H9 (cell line): ENCODE measurements around the gene AGTRAP. TPM values are rescaled to one million over a fixed set of nuclear protein-coding genes. Genes with fewer than 3 reads are reported as not detected.

Experiments
- DNase-seq: peaks from one replicate; pipeline ENCODE4 v3.0.0-alpha.2; 2017
- H2AFZ ChIP-seq: one replicate; pipeline ENCODE4 v1.6.1; 2013; ENCODE audit warnings: mild to moderate bottlenecking, low read length, control low read depth, moderate library complexity
- H2AK5ac ChIP-seq: 2 replicates; pipeline ENCODE4 v1.6.1; 2013; ENCODE audit warnings: low read length, control low read depth, mixed read lengths; ENCODE audit not compliant: insufficient read length
- H2BK120ac ChIP-seq: one replicate; pipeline ENCODE4 v1.6.1; 2013; ENCODE audit warnings: low read depth, mild to moderate bottlenecking, low read length, control low read depth, inconsistent platforms; ENCODE audit not compliant: poor library complexity, severe bottlenecking
- H2BK12ac ChIP-seq: 2 replicates; pipeline ENCODE4 v1.6.1; 2013; ENCODE audit warnings: low read length, control low read depth, mixed read lengths, low read depth; ENCODE audit not compliant: insufficient read length
- H2BK15ac ChIP-seq: 2 replicates; pipeline ENCODE4 v1.6.1; 2013; ENCODE audit warnings: low read depth, low read length, control low read depth
- H2BK20ac ChIP-seq: one replicate; pipeline ENCODE4 v1.6.1; 2013; ENCODE audit warnings: low read depth, mild to moderate bottlenecking, low read length, control low read depth, inconsistent platforms; ENCODE audit not compliant: poor library complexity, severe bottlenecking
- H2BK5ac ChIP-seq: 2 replicates; pipeline ENCODE4 v1.6.1; 2013; ENCODE audit warnings: low read length, control low read depth, mixed read lengths; ENCODE audit not compliant: insufficient read length
- H3K14ac ChIP-seq: 2 replicates; pipeline ENCODE4 v1.6.1; 2013; ENCODE audit warnings: low read length, control low read depth; ENCODE audit not compliant: insufficient read depth
- H3K18ac ChIP-seq: 2 replicates; pipeline ENCODE4 v1.6.1; 2013; ENCODE audit warnings: low read depth, mild to moderate bottlenecking, mixed read lengths, low read length, control low read depth; ENCODE audit not compliant: insufficient read length
- H3K23ac ChIP-seq: 2 replicates; pipeline ENCODE4 v1.6.1; 2013; ENCODE audit warnings: low read length, control low read depth, mixed read lengths, low read depth; ENCODE audit not compliant: insufficient read length
- H3K23me2 ChIP-seq: 2 replicates; pipeline ENCODE4 v1.6.1; 2013; ENCODE audit warnings: low read depth, mild to moderate bottlenecking, mixed read lengths, low read length, control low read depth; ENCODE audit not compliant: insufficient read length, poor library complexity, severe bottlenecking
- H3K27ac ChIP-seq: 2 replicates; pipeline ENCODE4 v1.5.1; 2013; ENCODE audit warnings: low read length, control low read depth, mixed read lengths, low read depth; ENCODE audit not compliant: insufficient read length
- H3K27me3 ChIP-seq: 2 replicates; pipeline ENCODE4 v1.6.1; 2013; ENCODE audit warnings: low read length, control low read depth, inconsistent platforms; ENCODE audit not compliant: insufficient read depth
- H3K4ac ChIP-seq: 2 replicates; pipeline ENCODE4 v1.6.1; 2013; ENCODE audit warnings: low read depth, mild to moderate bottlenecking, control low read depth, inconsistent platforms, low read length, moderate library complexity
- H3K4me1 ChIP-seq: 2 replicates; pipeline ENCODE4 v1.6.1; 2013; ENCODE audit warnings: low read length, control low read depth, inconsistent platforms; ENCODE audit not compliant: insufficient read depth
- H3K4me2 ChIP-seq: 2 replicates; pipeline ENCODE4 v1.6.1; 2013; ENCODE audit warnings: low read length, control low read depth, mixed read lengths; ENCODE audit not compliant: insufficient read length, insufficient read depth
- H3K56ac ChIP-seq: 2 replicates; pipeline ENCODE4 v1.6.1; 2013; ENCODE audit warnings: low read depth, mild to moderate bottlenecking, mixed read lengths, low read length, control low read depth; ENCODE audit not compliant: insufficient read length
- H3K79me1 ChIP-seq: 2 replicates; pipeline ENCODE4 v1.6.1; 2013; ENCODE audit warnings: low read depth, mild to moderate bottlenecking, moderate library complexity, low read length, control low read depth, inconsistent platforms; ENCODE audit not compliant: insufficient read depth, poor library complexity, severe bottlenecking
- H3K79me2 ChIP-seq: 2 replicates; pipeline ENCODE4 v1.6.1; 2013; ENCODE audit warnings: low read length, control low read depth, inconsistent platforms; ENCODE audit not compliant: insufficient read depth
- H3K9ac ChIP-seq: 2 replicates; pipeline ENCODE4 v1.6.1; 2013; ENCODE audit warnings: low read length, control low read depth, mixed read lengths; ENCODE audit not compliant: insufficient read length; ENCODE audit errors: extremely low read depth
- H3K9me3 ChIP-seq: one replicate; pipeline ENCODE4 v1.6.1; 2013; ENCODE audit warnings: low read depth, low read length, inconsistent platforms; ENCODE audit not compliant: control insufficient read depth
- H3T11ph ChIP-seq: one replicate; pipeline ENCODE4 v1.6.1; 2013; ENCODE audit warnings: mild to moderate bottlenecking, low read length, control low read depth, inconsistent platforms
- H4K20me1 ChIP-seq: one replicate; pipeline ENCODE4 v1.6.1; 2013; ENCODE audit not compliant: control insufficient read depth, insufficient read length, insufficient read depth
- H4K5ac ChIP-seq: 2 replicates; pipeline ENCODE4 v1.6.1; 2013; ENCODE audit warnings: low read depth, mild to moderate bottlenecking, mixed read lengths, low read length, control low read depth; ENCODE audit not compliant: insufficient read length
- H4K8ac ChIP-seq: replicated peaks from 2 replicates; pipeline ENCODE4 v1.6.1; 2013; ENCODE audit warnings: low read length, control low read depth, mixed read lengths, low read depth; ENCODE audit not compliant: insufficient read length
- H4K91ac ChIP-seq: 2 replicates; pipeline ENCODE4 v1.6.1; 2013; ENCODE audit warnings: low read depth, mild to moderate bottlenecking, moderate library complexity, mixed read lengths, low read length, control low read depth; ENCODE audit not compliant: insufficient read length
- H3K27ac Mint-ChIP-seq, 3 experiments: 2 replicates in 2 of 3; 3 replicates in 1 of 3; pipeline ENCODE4 v1.8.0; 2020 to 2021; ENCODE audit warnings: mixed read lengths in 3 of 3, mild to moderate bottlenecking in 1 of 3, moderate library complexity in 1 of 3
- H3K27me3 Mint-ChIP-seq: 2 replicates; pipeline ENCODE4 v1.8.0; 2021; ENCODE audit warnings: low read depth, mild to moderate bottlenecking, moderate library complexity, mixed read lengths
- H3K36me3 Mint-ChIP-seq, 3 experiments: 2 replicates in 2 of 3; 3 replicates in 1 of 3; pipeline ENCODE4 v1.8.0; 2020 to 2021; ENCODE audit warnings: low read depth in 3 of 3, mixed read lengths in 3 of 3; ENCODE audit not compliant: insufficient read depth in 1 of 3
- H3K4me1 Mint-ChIP-seq, 2 experiments: 2 replicates each; pipeline ENCODE4 v1.8.0; 2020; ENCODE audit warnings: mixed read lengths in 2 of 2
- H3K4me3 Mint-ChIP-seq, 2 experiments: 2 replicates in 1 of 2; 3 replicates in 1 of 2; pipeline ENCODE4 v1.8.0; 2020 to 2021; ENCODE audit warnings: mild to moderate bottlenecking in 2 of 2, mixed read lengths in 2 of 2, moderate library complexity in 1 of 2
- H3K9me3 Mint-ChIP-seq, 2 experiments: 2 replicates in 1 of 2; 3 replicates in 1 of 2; pipeline ENCODE4 v1.8.0; 2020; ENCODE audit warnings: mild to moderate bottlenecking in 2 of 2, mixed read lengths in 2 of 2, moderate library complexity in 1 of 2
- CTCF ChIP-seq: fragments of 200-600 bp; sonication (generic); conservative IDR thresholded peaks from 3 replicates; pipeline ENCODE4 v1.8.0; 2021; ENCODE audit warnings: antibody characterized with exemption, mild to moderate bottlenecking
- WGBS: extraction: QIAGEN DNeasy Blood & Tissue Kit; methylation state at CpG from one replicate; pipeline ENCODE4 v1.1.7; 2013; ENCODE audit warnings: missing lambda C conversion rate, low lambda C conversion rate, mixed read lengths; ENCODE audit not compliant: insufficient read length; ENCODE audit errors: extremely low coverage; 5-methylcytosine and 5-hydroxymethylcytosine counted together
- total RNA-seq: library from RNA; stranded (reverse); gene quantifications from 2 replicates; pipeline ENCODE4 v1.2.1, GENCODE V29; 2021

The AGTRAP gene
- total RNA-seq, 1 experiment from 2014 or later: 60.9 TPM

DNA sequence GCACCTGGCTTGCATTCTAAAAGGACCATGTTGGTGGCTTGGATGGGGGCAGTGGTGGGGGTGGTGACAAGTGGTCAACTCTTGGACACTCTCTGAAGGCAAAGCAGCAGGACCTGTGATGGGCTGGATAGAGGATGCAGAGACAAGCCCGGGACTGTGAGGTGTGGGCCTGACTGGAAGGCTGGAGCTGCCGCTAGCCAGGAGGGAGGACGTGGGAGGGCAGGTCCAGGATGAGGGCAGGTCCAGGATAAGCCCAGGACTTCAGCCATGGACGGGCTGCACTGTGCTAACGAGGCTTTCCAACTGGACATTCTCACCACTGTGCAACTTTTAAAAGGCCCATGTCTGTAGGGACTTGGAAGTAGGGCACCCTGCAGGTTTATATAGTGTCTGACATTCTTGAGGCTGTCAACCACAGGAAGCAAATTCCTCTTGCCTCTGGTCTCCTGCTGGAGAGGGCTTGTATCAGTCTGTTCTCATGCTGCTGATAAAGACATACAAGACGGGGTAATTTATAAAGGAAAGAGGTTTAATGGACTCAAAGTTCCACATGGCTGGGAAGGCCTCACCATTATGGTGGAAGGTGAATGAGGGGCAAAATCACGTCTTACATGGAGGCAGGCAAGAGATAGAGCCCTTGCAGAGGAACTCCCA lies 17.7 kb downstream of the AGTRAP start:
- Histone ChIP-seq H2BK12ac (no peak overlapping the region), H3K79me1 (no peaks in the 10 kb centered on the region), H3K27me3 (no peaks in the 10 kb centered on the region; the same call in 1 of the 2 replicates), H3K4me1 (no peaks in the 10 kb centered on the region; the same call in 1 of the 2 replicates), H3K23me2 (no peaks in the 10 kb centered on the region), H3K9ac (no peak overlapping the region), H2BK5ac (no peak overlapping the region), H4K8ac (no peak overlapping the region), H2BK20ac (no peak overlapping the region), H3K18ac (no peak overlapping the region), H3K27ac (no peak overlapping the region), H3T11ph (no peak overlapping the region), H2BK15ac (no peak overlapping the region), H4K5ac (no peak overlapping the region), H3K4ac (no peak overlapping the region), H3K79me2 (no peaks in the 10 kb centered on the region), H2AK5ac (no peak overlapping the region), H4K91ac (no peak overlapping the region), H3K4me2 (no peak overlapping the region), H2BK120ac (no peak overlapping the region), H3K9me3 (no peaks in the 10 kb centered on the region), H3K14ac (peak overlapping the region; percentile 5; the same call in 1 of the 2 replicates), H2AFZ (no peak overlapping the region), H4K20me1 (no peaks in the 10 kb centered on the region), H3K56ac (no peak overlapping the region), H3K23ac (no peak overlapping the region)
- H3K36me3 Mint-ChIP-seq: peaks cover 4 to 19% (median 17%) of the 10 kb centered on the region in 3 experiments; a peak in 6 of 7 replicates
- H3K27me3 Mint-ChIP-seq: peaks cover 22% of the 10 kb centered on the region
- no CpG with 5 or more reads among the region's 7 CpGs for WGBS
- H3K4me1 Mint-ChIP-seq: peaks cover 19 to 24% of the 10 kb centered on the region in 2 experiments
- H3K9me3 Mint-ChIP-seq: peaks cover 14 to 15% of the 10 kb centered on the region in 2 experiments
- H3K27ac Mint-ChIP-seq: peak overlapping the region in 1 of 3 experiments; percentile 92; a peak in 3 of 7 replicates
- no peak overlapping the region for H3K4me3 Mint-ChIP-seq
- DNase-seq: no peak
- no peak for TF ChIP-seq CTCF
